OCI-LY1 (cell line): ENCODE measurements around the gene CFAP20DC.
"Not testable (repeated sequence)": the region's sequence is repeated elsewhere in the genome, so short reads cannot be mapped to it uniquely, and the experiment has no call there.

Source experiments
- EZH2 ChIP-seq: fragments of 200-600 bp; sonication (generic), shearing (Covaris generic); IDR thresholded peaks from 2 replicates; pipeline ENCODE4 v1.8.0; 2017; ENCODE audit warnings: borderline replicate concordance, mixed run types, mild to moderate bottlenecking, antibody characterized with exemption, low read length, moderate library complexity, mixed read lengths
- TF ChIP-seq, protein P1 (sequence below): fragments of 200-600 bp; sonication (generic), shearing (Covaris generic); IDR thresholded peaks from 2 replicates; pipeline ENCODE4 v1.5.1; 2017; ENCODE audit warnings: mild to moderate bottlenecking, antibody characterized with exemption, low read length, moderate library complexity, mixed read lengths

DNA sequence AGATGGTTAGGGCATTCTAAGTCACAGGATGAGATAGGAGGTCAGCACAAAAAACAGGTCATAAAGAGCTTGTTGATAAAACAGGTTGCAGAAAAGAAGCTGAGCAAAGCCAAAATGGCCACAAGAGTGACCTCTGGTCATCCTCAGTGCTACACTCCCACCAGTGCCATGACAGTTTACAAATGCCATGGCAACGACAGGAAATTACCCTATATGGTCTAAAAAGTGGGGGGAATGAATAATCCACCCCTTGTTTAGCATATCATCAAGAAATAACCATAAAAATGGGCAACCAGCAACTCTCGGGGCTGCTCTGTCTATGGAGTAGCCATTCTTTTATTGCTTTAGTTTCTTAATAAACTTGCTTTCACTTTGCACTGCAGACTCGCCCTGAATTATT is 353.0 kb downstream of the CFAP20DC start:
- TF ChIP-seq, protein P1, sequence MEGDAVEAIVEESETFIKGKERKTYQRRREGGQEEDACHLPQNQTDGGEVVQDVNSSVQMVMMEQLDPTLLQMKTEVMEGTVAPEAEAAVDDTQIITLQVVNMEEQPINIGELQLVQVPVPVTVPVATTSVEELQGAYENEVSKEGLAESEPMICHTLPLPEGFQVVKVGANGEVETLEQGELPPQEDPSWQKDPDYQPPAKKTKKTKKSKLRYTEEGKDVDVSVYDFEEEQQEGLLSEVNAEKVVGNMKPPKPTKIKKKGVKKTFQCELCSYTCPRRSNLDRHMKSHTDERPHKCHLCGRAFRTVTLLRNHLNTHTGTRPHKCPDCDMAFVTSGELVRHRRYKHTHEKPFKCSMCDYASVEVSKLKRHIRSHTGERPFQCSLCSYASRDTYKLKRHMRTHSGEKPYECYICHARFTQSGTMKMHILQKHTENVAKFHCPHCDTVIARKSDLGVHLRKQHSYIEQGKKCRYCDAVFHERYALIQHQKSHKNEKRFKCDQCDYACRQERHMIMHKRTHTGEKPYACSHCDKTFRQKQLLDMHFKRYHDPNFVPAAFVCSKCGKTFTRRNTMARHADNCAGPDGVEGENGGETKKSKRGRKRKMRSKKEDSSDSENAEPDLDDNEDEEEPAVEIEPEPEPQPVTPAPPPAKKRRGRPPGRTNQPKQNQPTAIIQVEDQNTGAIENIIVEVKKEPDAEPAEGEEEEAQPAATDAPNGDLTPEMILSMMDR: not testable (repeated sequence)
- TF ChIP-seq EZH2: not testable (repeated sequence)
